ENCODE results near the gene LRRC9.
A peak's percentile ranks its signal among the peaks of the same experiment; 100 is the strongest.
"Not testable (repeated sequence)": the region's sequence is repeated elsewhere in the genome, so short reads cannot be mapped to it uniquely, and the experiment has no call there.

LRRC9 gene

DNA sequence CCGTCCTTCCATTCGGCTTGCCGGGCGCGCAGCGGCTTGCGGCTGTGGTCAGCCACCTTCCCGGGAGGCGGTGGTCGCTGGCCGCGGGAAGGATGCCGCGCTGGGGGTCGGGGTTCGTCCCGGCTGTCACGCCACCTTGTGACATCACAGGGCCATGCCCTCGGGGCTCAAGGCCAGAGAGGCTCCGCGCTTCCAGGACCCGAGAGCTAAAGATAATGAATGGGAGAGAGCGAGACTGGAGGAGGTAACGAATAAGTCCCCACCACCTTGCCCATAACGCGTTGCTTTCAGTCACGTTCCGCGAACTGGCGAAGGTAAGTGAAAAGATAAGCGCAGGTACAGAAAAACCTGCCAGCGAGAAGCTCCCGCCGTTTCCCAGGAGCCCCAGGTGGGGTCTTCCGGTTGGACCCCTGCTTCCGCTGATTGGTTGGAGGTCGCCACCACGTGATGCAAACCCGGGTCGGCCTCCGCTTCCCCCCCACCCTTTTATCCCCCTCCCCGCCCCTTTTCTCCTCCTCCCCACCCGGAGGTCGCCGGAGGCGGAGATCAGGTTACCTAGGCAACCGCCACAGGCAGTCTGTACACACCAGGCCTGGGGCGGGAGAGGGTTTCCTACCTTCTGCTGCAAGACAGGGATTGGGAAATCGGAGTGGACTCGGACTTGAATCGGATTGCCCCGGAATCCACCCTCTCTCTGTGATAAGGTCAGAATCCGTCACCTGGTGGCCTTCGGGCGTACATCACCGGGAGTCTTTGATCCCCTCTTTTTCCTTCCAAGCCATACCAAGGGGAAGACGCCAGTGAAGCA, at the start of gene LRRC9:
Gene LRRC9, plus strand, starts transcription at position 575 of the 808 bp plus-strand sequence.
- no peak for DNase-seq

DNA sequence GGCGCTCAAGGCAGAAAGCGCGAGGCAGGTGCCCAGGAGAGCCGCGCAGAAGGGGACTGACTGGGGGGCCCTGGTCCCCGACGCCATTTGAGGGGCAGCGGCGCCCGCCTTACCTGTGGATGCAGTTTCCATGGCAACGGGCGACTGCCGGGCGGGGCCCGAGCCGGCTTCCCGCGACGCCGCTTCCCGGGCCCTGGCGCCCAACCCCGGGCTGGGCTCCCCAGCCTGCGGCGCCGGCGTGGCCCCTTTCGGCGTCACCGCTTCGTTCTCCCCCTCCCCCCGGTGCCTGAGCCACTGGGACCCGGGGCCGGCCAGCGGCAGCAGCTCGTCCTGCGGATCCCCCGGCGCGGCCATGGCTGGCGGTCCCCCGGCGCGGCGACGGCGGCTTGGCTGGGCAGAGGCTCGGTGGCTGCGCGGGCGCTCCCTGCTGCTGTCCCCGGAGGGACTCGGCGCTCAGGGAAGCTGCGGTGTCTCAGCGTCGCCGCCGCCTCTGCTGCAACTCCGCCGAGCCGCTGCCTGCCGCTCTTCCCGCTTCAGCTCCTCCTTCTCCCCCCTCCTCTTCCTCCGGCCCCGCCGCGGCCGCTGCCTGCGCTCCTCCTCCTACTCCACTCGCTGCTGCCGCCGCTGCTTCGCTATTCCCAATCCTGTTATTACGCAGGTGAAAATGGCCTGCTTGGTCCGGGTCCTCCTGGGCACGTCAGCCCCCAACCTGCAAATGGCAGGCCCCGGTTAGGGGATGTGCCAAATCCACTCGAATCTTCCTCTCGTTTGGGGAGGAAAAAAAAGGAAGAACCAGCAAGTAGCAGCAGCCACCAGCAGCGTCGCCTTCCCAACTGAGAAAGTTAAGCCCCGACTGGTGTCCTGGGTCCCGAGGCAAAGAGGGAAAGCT, 49.4 kb upstream of the LRRC9 start, which contains the start of gene RTN1:
Gene RTN1, minus strand, starts transcription at position 500 of the 889 bp plus-strand sequence. Its CDS starts 146 bp downstream, at position 354.
- no peak for DNase-seq

DNA sequence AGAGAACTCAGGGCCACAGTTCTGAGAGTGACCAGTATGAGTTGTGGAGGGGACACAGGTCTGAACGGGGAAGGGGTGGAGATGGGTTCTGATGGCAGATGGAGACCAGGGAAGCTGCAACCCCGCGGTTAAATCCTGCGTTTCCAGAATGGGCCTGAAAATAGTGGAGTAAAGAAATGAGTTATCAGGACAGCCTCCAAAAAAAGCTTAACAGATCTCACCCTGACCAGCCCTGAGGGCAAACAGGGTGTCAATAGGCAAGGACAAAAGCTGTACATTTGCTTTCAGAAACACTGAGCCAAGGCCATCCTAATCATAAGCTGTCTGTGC, 48.8 kb upstream of the LRRC9 start:
- DNase-seq = no peak

DNA sequence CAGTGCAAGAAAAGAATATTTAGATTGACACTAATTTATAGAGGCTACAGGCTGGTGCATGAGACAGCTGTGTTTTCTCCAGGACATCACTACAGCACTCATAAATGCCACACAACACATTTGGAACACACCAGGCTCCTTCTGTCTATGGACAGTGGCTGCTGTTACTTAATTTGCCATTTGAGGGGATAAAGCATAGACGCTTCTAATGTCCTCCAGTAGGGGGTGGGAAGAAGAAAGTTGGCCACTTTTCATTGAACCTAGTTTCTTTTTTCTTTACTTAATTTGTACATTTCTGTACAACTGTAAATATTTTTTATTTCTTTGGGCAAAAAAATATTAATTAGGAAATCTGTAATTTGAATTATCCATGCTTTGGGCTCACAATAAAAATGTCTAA, 37.0 kb upstream of the LRRC9 start:
- no peak for DNase-seq

DNA sequence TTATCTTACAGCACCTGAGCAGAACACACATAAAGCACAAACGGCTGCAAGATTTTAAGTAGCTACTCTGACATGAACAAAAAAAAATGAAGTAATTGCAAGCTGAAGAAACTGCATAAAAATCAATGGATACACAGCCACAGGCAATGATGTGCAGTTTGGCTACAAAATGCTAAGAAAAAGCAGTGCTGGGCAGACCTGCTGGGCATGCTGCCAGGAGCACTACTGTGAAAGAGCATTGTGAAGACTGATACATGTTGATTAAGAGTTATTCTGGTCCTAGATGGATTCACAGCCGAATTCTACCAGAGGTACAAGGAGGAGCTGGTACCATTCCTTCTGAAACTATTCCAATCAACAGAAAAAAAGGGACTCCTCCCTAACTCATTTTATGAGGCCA, 29.3 kb upstream of the LRRC9 start:
- DNase-seq = no peak

DNA sequence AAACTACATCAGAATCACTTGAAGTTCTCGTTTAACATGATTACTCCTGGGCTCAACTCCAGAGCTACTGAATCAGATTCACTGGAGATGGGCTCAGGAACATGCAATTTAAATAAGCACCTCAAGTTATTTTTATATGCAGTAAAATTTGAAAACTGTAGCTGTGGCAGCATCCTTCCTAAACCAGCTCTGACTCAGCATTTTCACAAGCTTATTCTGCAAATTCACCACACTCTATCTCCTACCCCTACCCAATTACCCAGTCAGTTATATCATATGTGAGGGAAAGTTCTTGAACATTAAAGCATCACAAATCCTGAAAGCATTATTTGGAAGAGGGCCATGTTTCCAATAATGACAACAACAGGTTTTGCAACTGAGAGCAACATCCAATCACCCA, 24.2 kb upstream of the LRRC9 start:
- no peak for DNase-seq

DNA sequence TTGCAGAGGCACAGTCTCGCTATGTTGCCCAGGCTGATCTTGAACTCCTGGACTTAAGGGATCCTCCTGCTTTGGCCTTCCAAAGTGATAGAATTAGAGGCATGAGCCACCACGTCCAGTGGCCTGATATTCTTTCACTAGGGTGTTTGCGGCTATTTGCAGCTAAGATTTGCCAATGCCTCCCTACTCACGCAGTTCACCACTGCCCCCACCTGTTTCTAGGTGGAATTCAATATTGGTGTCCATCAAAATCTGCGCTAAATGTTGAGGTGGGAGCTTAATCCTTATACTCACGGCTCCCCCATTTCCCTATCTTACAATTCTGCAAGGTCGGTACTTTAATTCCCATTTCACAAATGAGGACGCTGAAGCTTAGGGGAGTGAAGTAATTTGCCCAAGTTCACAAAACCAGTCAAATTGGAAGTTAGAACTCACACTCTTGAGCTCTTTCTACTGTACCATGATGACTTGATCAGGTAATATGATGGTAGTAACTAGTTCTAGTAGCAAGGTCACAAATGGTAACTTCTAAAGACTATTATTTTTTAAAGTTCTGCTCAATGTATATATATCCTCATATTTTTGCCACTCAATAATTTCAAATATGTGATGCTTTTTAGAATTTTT, 22.1 kb upstream of the LRRC9 start:
- peak; percentile 13 for DNase-seq

DNA sequence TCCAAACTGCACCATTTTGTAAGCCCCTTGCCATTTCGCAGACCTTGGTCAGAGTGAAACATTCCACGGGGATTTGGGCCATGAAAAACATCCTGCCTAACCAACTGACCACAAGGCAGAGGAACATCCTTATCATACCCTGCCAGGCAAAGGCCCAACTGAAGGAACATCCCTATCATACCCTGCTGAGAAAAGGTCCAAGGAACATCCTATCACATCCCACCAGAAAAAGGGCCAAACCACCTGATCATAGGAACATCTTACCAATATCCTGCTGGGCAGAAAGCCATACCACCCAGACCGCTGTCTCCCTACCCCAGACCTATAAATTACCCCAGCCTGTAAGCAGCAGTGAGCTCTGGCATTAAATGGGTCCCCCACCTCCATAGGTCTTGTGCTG, 19.4 kb upstream of the LRRC9 start:
- no peak for DNase-seq

DNA sequence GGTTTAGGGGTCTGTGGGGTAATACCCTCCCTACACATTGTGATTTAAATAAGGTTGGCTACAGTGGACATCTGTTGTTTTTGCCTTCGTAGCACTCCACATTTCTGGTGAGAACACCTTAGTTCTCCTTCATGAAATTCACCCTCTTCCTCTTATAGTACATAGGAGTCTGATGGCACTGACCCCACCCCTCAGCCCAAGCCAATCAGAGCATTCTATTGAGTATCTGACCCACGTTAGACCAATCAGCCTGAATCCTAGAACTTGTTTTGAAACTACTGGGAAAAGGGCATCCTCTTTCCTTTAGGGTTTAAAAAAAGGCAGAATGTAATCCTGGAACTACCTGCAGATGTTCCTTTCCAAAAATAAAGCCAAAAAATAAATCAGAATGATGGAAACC, 15.8 kb upstream of the LRRC9 start:
- DNase-seq = no peak

DNA sequence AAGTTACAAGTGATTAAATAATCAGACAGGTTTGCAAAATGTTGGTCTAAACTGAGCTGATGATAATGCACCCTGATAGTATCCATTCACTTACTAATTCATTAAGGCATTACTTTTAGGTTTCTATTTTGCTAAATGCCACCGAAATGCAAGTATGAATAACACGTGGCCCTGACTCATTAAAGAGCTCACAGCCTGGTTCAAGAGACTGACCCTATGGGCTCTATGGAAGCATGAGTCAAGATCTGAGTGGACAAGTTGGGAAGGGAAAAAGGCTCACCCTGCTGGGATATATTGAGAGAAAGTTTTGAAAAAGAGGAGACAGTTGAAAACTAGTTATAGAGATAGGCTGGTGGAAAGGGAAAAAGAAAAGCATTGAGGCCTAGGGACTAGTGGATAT, 14.8 kb upstream of the LRRC9 start:
- no peak for DNase-seq

DNA sequence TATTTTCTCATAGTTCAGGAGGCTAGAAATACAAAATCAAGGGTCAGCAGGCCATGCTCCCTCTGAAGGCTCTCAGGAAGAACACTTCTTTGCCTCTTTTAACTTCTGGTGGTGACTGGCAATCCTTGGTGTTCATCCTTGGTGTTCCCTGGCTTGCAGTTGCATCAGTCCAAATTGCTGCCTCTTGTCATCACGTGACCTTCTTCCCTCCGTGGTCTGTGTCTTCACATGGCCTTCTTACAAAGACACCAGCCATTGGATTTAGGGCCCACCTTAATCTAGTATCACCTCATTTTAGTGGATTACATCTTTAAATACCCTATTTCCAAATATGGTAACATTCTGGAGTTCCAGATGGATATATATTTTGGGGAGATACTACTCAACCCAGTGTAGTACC, 7.5 kb upstream of the LRRC9 start:
- no peak for DNase-seq

DNA sequence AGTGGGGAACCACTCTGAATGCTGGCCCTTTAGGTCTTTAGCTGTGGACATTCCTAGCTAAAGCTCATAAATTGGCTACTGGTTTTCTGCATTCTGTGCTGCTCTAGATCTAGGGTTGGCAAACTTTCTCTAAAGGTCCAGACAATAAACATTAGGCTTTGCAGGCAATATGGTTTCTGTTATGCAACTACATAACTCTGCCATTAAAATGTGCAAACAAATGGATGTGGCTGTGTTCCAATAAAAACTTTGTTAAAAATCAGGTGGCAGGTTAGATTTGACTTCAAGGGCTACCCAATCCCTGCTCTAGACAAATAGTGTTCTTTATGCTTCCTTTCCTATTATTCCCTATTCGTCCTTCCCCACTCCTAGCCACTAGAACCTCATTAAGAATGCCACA, 6.8 kb upstream of the LRRC9 start:
- no peak for DNase-seq

DNA sequence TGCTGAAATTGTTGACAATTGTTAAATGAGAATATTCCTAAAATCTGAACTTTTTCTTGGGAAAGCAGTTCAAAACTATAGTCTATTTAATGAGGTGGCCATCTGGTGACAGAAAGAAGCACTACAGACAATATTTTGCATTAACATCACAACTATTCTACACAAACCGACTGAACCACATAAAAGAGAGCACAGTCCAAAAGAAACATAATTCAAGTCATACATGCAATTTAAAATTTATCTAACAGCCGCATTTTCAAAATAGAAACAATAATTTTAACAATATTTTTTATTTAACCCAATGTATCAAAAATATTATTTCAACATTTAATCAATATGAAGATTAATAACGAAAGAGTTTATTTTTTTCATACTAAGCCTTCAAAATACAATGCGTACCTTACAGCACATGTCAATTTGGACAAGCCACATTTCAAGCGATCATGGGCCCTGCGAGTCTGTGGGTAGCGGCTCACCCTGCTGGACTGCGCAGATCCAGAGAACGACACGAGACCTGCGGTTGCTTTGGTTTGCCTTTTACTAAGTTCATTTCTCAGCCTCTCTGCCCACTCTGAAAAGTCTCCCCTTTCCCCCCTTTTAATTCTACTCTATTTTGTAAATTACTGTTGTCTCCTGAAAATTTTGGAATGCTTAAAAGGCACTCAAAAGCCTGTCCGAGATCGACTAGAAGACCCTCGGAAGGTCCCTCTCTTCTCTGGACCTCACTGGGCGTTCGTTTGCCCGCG, 947 bp upstream of the LRRC9 start:
- peak; percentile 6 for DNase-seq

DNA sequence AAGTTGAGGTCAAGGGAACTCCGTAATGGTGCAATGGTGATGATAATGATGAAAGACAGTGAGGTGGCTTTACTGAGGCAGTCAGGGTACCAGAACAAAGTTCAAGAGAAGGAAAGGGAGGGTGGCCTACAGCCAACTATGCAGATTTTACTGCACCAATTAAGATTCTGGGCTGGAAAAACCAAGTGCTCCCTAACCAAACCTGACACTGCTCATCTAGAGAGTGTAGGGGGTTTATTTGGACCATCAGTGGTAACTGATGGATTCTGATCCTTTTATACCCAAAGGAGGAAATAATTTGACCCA, 387 bp downstream of the LRRC9 start:
- no peak for DNase-seq

DNA sequence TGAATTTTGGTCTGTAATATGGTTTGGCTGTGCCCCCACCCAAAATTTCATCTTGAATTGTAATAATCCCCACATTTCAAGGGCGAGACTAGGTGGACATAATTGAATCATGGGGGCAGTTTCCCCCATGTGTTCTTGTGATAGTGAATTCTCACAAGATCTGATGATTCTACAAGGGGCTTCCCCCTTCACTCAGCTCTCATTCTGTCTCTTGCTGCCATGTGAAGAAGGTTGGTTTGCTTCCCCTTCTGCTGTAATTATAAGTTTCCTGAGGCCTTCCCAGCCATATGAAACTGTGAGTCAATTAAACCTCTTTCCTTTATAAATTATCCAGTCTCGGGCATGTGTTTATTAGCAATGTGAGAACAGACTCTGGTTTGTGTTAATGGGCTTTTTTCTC, 5.9 kb downstream of the LRRC9 start:
- DNase-seq = no peak

DNA sequence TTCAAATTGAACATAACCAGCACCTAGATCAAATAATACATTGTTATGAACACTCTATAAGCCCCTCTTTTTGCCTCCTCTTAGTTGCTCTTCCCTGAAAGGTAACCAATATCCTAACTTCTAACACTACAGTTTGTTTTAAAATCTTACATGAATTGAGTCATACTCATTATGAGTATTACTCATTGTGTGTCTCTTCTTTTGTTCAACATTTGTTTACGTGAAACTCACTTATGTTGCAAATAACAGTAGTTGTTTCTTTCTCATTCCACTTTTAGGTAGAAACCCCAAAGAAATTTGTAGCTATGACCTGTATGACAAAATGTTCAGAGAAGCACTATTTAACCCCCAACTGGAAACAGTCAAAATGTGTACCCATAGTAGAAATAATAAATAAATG, 6.6 kb downstream of the LRRC9 start:
- no peak for DNase-seq

DNA sequence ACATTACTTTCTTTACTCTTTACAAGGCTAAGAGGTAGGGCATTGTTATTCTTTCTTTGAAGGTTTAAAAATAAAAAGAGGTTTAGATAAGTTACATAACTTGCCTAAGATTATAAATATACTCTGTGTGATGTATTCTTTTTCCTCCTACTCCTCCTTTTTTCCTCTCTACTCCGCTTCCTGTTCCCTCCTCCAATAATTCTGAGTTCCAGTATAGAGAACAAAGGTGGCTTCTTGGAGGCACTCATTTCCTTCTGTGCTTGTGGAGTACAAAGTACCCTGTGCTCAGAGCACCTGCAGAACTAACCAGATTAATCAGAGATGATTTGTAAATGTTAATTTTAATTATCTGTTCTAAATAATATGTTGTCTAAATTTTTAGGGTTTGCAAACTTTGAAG, 11.3 kb downstream of the LRRC9 start:
- DNase-seq = no peak

DNA sequence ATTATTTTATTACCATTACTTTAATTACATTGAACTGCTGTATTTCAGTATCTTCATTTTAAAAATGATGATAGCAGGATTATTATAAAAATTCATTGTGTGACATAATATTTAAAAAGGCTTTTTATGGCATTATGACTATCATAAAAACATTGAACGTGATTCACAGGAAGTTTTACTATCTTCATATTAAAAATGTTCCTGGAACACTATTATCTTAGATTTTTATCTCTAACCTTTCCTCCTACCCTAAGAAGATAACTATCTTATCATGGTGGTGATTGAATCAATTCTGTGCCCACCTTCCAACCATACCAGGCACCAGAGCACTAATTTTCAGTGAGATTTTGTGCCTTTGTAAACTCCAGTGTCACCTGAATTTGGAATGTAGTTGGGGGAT, 16.2 kb downstream of the LRRC9 start:
- no peak for DNase-seq

DNA sequence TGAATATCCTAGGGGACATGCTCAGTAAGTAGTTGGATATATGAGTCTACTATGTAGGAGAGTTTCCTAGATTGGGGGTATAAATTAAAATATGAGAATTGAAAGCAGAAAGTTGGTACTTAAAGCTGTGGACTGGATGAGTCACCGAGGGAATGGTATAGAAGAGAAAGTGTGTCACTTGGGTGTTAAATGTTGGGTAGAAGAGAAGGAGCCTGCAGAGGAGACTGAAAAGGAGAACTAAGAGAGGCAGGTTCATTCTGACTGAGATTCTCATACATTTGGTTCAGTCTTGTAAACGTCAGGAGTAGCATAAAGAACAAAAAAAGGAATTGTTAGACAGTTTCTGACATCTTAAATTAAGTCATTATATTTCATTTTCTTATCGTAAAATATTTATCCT, 19.9 kb downstream of the LRRC9 start:
- no peak for DNase-seq

DNA sequence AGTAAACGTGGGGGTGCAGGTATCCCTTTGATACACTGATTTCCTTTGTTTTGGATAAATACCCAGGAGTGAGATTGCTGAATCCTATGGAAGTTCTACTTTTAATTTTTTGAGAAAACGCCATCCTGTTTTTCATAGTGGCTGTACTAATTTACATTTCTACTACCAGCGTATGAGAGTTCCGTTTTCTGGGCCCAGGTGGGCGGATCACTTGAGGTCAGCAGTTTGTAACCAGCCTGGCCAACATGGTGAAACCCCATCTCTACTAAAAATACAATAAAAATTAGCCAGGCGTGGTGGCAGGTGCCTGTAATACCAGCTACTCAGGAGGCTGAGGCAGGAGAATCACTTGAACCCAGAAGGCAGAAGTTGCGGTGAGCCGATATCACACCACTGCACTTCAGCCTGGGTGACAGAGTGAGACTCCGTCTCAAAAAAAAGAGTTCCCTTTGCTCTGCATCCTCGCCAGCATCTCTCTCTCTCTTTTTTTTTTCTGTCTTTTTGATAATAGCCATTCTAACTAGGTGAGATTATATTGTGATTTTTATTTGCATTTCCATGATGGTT, 22.4 kb downstream of the LRRC9 start:
- DNase-seq = not testable (repeated sequence)

DNA sequence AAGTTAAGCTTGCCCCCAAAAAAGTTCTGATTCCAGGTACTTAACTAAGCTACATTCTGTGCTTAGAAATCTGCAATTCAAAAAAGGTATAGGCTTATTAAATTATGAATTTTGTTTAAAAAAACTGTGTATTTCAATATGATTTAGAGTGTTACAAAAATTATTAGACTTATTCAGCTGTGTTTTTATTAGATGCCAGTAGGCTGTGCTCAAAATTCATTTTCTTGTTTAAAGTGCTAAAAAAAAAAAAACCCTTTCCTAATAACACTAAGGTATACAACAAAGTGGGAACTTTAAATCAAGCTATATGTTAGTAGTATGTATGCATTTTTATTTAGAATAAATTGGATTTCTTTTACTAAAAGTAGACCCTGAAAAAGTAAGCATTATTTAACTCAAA, 25.0 kb downstream of the LRRC9 start:
- DNase-seq = no peak

DNA sequence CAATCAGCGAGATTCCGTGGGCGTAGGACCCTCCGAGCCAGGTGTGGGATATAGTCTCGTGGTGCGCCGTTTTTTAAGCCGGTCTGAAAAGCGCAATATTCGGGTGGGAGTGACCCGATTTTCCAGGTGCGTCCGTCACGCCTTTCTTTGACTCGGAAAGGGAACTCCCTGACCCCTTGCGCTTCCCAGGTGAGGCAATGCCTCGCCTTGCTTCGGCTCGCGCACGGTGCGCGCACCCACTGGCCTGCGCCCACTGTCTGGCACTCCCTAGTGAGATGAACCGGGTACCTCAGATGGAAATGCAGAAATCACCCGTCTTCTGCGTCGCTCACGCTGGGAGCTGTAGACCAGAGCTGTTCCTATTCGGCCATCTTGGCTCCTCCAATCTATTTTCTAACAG, 32.2 kb downstream of the LRRC9 start:
- not testable (repeated sequence) for DNase-seq

DNA sequence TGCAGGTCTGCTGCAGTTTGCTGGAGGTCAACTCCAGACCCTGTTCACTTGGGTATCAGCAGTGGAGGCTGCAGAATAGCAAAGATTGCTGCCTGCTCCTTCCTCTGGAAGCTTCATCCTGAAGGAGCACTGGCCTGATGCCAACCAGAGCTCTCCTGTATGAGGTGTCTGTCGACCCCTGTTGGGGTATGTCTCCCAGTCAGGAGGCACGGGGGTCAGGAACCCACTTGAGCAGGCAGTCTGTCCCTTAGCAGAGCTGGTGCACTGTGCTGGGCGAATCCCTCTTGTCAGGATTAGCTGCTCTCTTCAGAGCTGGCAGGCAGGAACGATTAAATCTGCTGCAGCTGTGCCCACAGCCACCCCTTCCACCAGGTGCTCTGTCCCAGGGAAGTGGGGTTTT, 37.9 kb downstream of the LRRC9 start:
- not testable (repeated sequence) for DNase-seq
